Central memory CD8-positive, alpha-beta T cell (primary cell): Measurements from ENCODE around the gene TCL1A.
"Not testable (repeated sequence)": the region's sequence is repeated elsewhere in the genome, so short reads cannot be mapped to it uniquely, and the experiment has no call there.

ENCODE experiments used
- ATAC-seq: fragments of 150-1000 bp; cut with Tn5 transposase; replicated peaks from 2 replicates; pipeline ENCODE4 v1.10.0; 2022; ENCODE audit warnings: mild to moderate bottlenecking, moderate FRiP score, moderate number of reproducible peaks; ENCODE audit not compliant: poor library complexity, severe bottlenecking; ENCODE audit errors: extremely low read depth
- DNase-seq, 2 donors: peaks; one replicate each; pipeline ENCODE4 v3.0.0; 2021; ENCODE audit warnings: low spot score in 2 of 2
- H3K27ac Mint-ChIP-seq: one replicate; pipeline ENCODE4 v1.8.0; 2022; ENCODE audit warnings: low read depth, mild to moderate bottlenecking, moderate library complexity, mixed read lengths
- H3K27me3 Mint-ChIP-seq: one replicate; pipeline ENCODE4 v1.8.0; 2022; ENCODE audit warnings: mixed read lengths
- H3K36me3 Mint-ChIP-seq: one replicate; pipeline ENCODE4 v1.8.0; 2022; ENCODE audit warnings: mild to moderate bottlenecking, moderate library complexity, mixed read lengths; ENCODE audit not compliant: insufficient read depth
- H3K4me1 Mint-ChIP-seq: one replicate; pipeline ENCODE4 v1.8.0; 2022; ENCODE audit warnings: mixed read lengths
- H3K4me3 Mint-ChIP-seq: one replicate; pipeline ENCODE4 v1.8.0; 2022; ENCODE audit warnings: mild to moderate bottlenecking, moderate library complexity, mixed read lengths
- H3K9me3 Mint-ChIP-seq: one replicate; pipeline ENCODE4 v1.8.0; 2022; ENCODE audit warnings: mixed read lengths

Gene TCL1A

GRCh38 chr14:95683793-95684192 is 30.1 kb downstream of the TCL1A start:
- Mint-ChIP-seq H3K27me3 (peaks cover 38% of the 10 kb centered on the region), H3K4me1 (no peaks in the 10 kb centered on the region), H3K27ac (no peak overlapping the region), H3K36me3 (no peaks in the 10 kb centered on the region), H3K9me3 (no peaks in the 10 kb centered on the region), H3K4me3 (no peak overlapping the region)
- ATAC-seq, result no peak
- no peak for DNase-seq

GRCh38 chr14:95681153-95681552 is 32.8 kb downstream of the TCL1A start:
- no peaks in the 10 kb centered on the region for H3K9me3 Mint-ChIP-seq

GRCh38 chr14:95679998-95680735 is 33.8 kb downstream of the TCL1A start:
- H3K4me3 Mint-ChIP-seq, result no peak overlapping the region
- no peak for ATAC-seq

More at GRCh38 chr14:95681153-95681552, 32.8 kb downstream of the TCL1A start:
- no peaks in the 10 kb centered on the region for H3K36me3 Mint-ChIP-seq
- no peaks in the 10 kb centered on the region for H3K4me1 Mint-ChIP-seq
- peaks cover 54% of the 10 kb centered on the region for H3K27me3 Mint-ChIP-seq
- DNase-seq, result no peak
- ATAC-seq, result no peak
- H3K27ac Mint-ChIP-seq, result no peak overlapping the region
- H3K4me3 Mint-ChIP-seq, result no peak overlapping the region

GRCh38 chr14:95679148-95679815 is 34.6 kb downstream of the TCL1A start:
- no peaks in the 10 kb centered on the region for H3K9me3 Mint-ChIP-seq
- no peak overlapping the region for H3K27ac Mint-ChIP-seq
- DNase-seq, result no peak
- H3K4me1 Mint-ChIP-seq, result no peaks in the 10 kb centered on the region
- H3K27me3 Mint-ChIP-seq, result peaks cover 56% of the 10 kb centered on the region
- ATAC-seq, result no peak
- H3K36me3 Mint-ChIP-seq, result no peaks in the 10 kb centered on the region
- no peak overlapping the region for H3K4me3 Mint-ChIP-seq

More at GRCh38 chr14:95679998-95680735, 33.8 kb downstream of the TCL1A start:
- Mint-ChIP-seq H3K4me1 (no peaks in the 10 kb centered on the region), H3K27me3 (peaks cover 56% of the 10 kb centered on the region), H3K9me3 (no peaks in the 10 kb centered on the region), H3K36me3 (no peaks in the 10 kb centered on the region), H3K27ac (no peak overlapping the region)
- no peak for DNase-seq

GRCh38 chr14:95677179-95677835 is 36.6 kb downstream of the TCL1A start:
- DNase-seq, result no peak
- Mint-ChIP-seq H3K27ac (no peak overlapping the region), H3K4me3 (no peak overlapping the region), H3K9me3 (no peaks in the 10 kb centered on the region), H3K36me3 (no peaks in the 10 kb centered on the region), H3K4me1 (no peaks in the 10 kb centered on the region), H3K27me3 (peaks cover 65% of the 10 kb centered on the region)
- no peak for ATAC-seq

- Mint-ChIP-seq H3K27ac (no peak overlapping the region), H3K9me3 (no peaks in the 10 kb centered on the region), H3K36me3 (no peaks in the 10 kb centered on the region), H3K4me1 (no peaks in the 10 kb centered on the region), H3K27me3 (peaks cover 77% of the 10 kb centered on the region), H3K4me3 (no peak overlapping the region)
- no peak for ATAC-seq
- DNase-seq, result no peak
Measured at GRCh38 chr14:95675486-95675885, 38.4 kb downstream of the TCL1A start.

GRCh38 chr14:95674613-95675012 is 39.3 kb downstream of the TCL1A start:
- H3K4me1 Mint-ChIP-seq, result no peaks in the 10 kb centered on the region
- H3K36me3 Mint-ChIP-seq, result no peaks in the 10 kb centered on the region
- ATAC-seq, result no peak
- H3K27ac Mint-ChIP-seq, result no peak overlapping the region
- no peaks in the 10 kb centered on the region for H3K9me3 Mint-ChIP-seq
- no peak for DNase-seq
- peaks cover 86% of the 10 kb centered on the region for H3K27me3 Mint-ChIP-seq
- no peak overlapping the region for H3K4me3 Mint-ChIP-seq

GRCh38 chr14:95668235-95668772 is 45.6 kb downstream of the TCL1A start:
- Mint-ChIP-seq H3K36me3 (peaks cover 1% of the 10 kb centered on the region), H3K27me3 (peaks cover 59% of the 10 kb centered on the region), H3K27ac (no peak overlapping the region), H3K4me1 (no peaks in the 10 kb centered on the region), H3K9me3 (no peaks in the 10 kb centered on the region), H3K4me3 (no peak overlapping the region)
- ATAC-seq, result no peak
- no peak for DNase-seq

- no peak overlapping the region for H3K27ac Mint-ChIP-seq
- no peaks in the 10 kb centered on the region for H3K9me3 Mint-ChIP-seq
- peaks cover 49% of the 10 kb centered on the region for H3K27me3 Mint-ChIP-seq
- ATAC-seq (no peak), DNase-seq (no peak)
- H3K36me3 Mint-ChIP-seq, result peaks cover 3% of the 10 kb centered on the region
- no peak overlapping the region for H3K4me3 Mint-ChIP-seq
- peaks cover 4% of the 10 kb centered on the region for H3K4me1 Mint-ChIP-seq
Measured at GRCh38 chr14:95667249-95667693, 46.7 kb downstream of the TCL1A start.

- Mint-ChIP-seq H3K27ac (no peak overlapping the region), H3K36me3 (peaks cover 3% of the 10 kb centered on the region), H3K27me3 (peaks cover 55% of the 10 kb centered on the region), H3K9me3 (no peaks in the 10 kb centered on the region), H3K4me1 (peaks cover 4% of the 10 kb centered on the region), H3K4me3 (no peak overlapping the region)
- no peak for DNase-seq
- no peak for ATAC-seq
Measured at GRCh38 chr14:95666450-95666849, 47.5 kb downstream of the TCL1A start.

GRCh38 chr14:95665530-95665929 is 48.4 kb downstream of the TCL1A start:
- H3K27ac Mint-ChIP-seq, H3K4me1 Mint-ChIP-seq, H3K36me3 Mint-ChIP-seq, ATAC-seq, H3K4me3 Mint-ChIP-seq, DNase-seq, H3K9me3 Mint-ChIP-seq: not testable (repeated sequence)
- peaks cover 55% of the 10 kb centered on the region for H3K27me3 Mint-ChIP-seq

GRCh38 chr14:95664546-95664945 is 49.4 kb downstream of the TCL1A start:
- Mint-ChIP-seq H3K27ac (no peak overlapping the region), H3K27me3 (peaks cover 54% of the 10 kb centered on the region), H3K4me3 (no peak overlapping the region), H3K36me3 (peaks cover 3% of the 10 kb centered on the region), H3K9me3 (no peaks in the 10 kb centered on the region), H3K4me1 (peaks cover 4% of the 10 kb centered on the region)
- no peak for ATAC-seq
- no peak for DNase-seq
